Measurements from ENCODE around the gene CACNA1B.

Gene CACNA1B

DNA sequence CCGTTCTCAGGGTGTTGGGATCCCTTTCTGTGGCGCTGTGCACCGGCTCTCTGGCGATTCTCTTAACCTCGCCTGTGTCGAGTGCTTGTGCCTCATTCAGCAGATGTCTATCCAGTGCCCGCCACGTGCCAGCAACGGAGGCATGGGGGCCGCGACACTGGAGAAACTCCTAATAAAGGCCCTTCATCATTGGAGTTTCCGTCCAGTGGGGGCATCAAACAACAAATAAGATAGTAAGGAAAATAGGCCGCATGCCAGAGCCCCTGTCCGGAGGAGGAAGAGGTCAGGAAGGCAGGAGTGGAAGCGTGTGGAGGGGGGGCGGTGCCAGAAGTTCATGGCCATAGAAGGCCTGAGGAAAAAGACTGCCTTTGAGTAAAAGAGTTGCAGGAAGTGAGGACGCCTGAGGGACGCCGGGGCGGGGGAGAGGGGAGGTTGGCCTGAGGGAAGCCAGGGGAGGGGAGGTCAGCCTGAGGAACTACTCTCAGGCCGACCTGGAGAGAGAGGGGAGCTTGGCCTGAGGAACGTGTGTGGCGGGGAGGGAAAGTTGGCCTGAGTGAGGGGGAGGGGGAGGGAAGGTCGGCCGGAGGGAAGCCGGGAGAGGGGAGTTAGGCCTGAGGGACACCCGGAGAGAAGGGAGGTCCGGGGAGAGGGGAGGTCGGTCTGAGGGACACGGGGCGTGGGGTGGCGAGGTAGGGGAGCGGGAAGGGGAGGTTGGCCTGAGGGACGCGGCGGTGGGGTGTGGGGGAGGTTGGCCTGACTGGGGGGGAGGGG, 82.2 kb downstream of the CACNA1B start:
- TF ChIP-seq ZBTB7A (IDR thresholded peaks at IDR 0.05; ENCODE audit: low read depth) (no peak), TAF1 (IDR thresholded peaks at IDR 0.05; ENCODE audit: low read depth) (no peak), CREB1 (IDR thresholded peaks at IDR 0.05; ENCODE audit: low read depth) (no peak)

DNA sequence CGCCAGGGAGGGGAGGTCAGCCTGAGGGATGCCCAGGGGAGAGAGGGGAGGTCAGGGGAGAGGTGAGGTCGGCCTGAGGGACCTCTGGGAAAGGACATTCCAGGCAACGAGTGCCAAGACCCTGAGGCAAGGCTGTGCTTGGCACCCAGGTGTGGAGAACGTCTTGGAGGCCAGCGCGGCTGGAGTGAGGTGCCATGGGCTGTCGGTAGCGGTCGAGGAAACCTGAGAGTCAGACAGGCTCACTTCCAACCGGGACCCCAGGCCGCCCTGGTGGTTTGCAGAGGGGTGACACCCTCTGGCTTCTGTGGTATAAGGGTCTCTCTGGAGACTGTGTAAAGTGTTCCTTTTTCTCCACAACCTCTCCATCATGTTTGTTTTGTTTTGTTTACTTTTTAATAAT, 82.9 kb downstream of the CACNA1B start:
- TF ChIP-seq, protein P1, sequence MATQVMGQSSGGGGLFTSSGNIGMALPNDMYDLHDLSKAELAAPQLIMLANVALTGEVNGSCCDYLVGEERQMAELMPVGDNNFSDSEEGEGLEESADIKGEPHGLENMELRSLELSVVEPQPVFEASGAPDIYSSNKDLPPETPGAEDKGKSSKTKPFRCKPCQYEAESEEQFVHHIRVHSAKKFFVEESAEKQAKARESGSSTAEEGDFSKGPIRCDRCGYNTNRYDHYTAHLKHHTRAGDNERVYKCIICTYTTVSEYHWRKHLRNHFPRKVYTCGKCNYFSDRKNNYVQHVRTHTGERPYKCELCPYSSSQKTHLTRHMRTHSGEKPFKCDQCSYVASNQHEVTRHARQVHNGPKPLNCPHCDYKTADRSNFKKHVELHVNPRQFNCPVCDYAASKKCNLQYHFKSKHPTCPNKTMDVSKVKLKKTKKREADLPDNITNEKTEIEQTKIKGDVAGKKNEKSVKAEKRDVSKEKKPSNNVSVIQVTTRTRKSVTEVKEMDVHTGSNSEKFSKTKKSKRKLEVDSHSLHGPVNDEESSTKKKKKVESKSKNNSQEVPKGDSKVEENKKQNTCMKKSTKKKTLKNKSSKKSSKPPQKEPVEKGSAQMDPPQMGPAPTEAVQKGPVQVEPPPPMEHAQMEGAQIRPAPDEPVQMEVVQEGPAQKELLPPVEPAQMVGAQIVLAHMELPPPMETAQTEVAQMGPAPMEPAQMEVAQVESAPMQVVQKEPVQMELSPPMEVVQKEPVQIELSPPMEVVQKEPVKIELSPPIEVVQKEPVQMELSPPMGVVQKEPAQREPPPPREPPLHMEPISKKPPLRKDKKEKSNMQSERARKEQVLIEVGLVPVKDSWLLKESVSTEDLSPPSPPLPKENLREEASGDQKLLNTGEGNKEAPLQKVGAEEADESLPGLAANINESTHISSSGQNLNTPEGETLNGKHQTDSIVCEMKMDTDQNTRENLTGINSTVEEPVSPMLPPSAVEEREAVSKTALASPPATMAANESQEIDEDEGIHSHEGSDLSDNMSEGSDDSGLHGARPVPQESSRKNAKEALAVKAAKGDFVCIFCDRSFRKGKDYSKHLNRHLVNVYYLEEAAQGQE (IDR thresholded peaks at IDR 0.05; ENCODE audit: low read depth) = no peak
- no peak for TF ChIP-seq CEBPB (IDR thresholded peaks at IDR 0.05)
- no peak for TF ChIP-seq EP300 (IDR thresholded peaks at IDR 0.05; ENCODE audit: borderline replicate concordance)
- TF ChIP-seq TAF1 (IDR thresholded peaks at IDR 0.05; ENCODE audit: low read depth) = no peak
- TF ChIP-seq EGR1 (IDR thresholded peaks at IDR 0.05) = no peak
- TF ChIP-seq NFIC (IDR thresholded peaks at IDR 0.05) = no peak
- TF ChIP-seq TCF12 (IDR thresholded peaks at IDR 0.05; ENCODE audit: low read depth) = no peak
- no peak for TF ChIP-seq RAD21 (IDR thresholded peaks at IDR 0.05; ENCODE audit: low read depth)
- no peak for TF ChIP-seq TEAD4 (IDR thresholded peaks at IDR 0.05)
- TF ChIP-seq ZBTB7A (IDR thresholded peaks at IDR 0.05; ENCODE audit: low read depth) = no peak
- TF ChIP-seq CREB1 (IDR thresholded peaks at IDR 0.05; ENCODE audit: low read depth) = no peak
- TF ChIP-seq, protein P2, sequence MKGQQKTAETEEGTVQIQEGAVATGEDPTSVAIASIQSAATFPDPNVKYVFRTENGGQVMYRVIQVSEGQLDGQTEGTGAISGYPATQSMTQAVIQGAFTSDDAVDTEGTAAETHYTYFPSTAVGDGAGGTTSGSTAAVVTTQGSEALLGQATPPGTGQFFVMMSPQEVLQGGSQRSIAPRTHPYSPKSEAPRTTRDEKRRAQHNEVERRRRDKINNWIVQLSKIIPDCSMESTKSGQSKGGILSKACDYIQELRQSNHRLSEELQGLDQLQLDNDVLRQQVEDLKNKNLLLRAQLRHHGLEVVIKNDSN (IDR thresholded peaks at IDR 0.05) = no peak

DNA sequence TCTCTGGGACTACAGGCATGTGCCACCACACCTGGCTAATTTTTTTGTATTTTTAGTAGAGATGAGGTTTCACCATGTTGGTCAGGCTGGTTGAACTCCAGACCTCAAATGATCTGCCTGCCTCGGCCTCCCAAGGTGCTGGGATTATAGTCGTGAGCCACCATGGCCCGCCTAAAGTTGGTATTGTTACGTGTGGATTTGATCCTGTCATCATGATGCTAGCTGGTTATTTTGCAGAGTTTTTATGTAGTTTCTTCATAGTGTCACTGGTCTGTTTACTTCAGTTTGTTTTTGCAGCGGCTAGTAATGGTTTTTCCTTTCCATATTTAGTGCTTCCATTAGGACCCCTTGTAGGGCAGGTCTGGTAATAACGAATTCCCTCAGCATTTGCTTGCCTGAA, 85.9 kb downstream of the CACNA1B start:
- TF ChIP-seq EGR1 (IDR thresholded peaks at IDR 0.05) = no peak
- no peak for TF ChIP-seq CREB1 (IDR thresholded peaks at IDR 0.05; ENCODE audit: low read depth)
- TF ChIP-seq FOXM1 (IDR thresholded peaks at IDR 0.05; ENCODE audit: borderline replicate concordance, low read depth) = no peak
- no peak for TF ChIP-seq TCF12 (IDR thresholded peaks at IDR 0.05; ENCODE audit: low read depth)
- TF ChIP-seq RAD21 (IDR thresholded peaks at IDR 0.05; ENCODE audit: low read depth) = no peak
- TF ChIP-seq CEBPB (IDR thresholded peaks at IDR 0.05) = no peak
- no peak for TF ChIP-seq TEAD4 (IDR thresholded peaks at IDR 0.05)
- TF ChIP-seq ZBTB7A (IDR thresholded peaks at IDR 0.05; ENCODE audit: low read depth) = no peak
- TF ChIP-seq, protein P2 (IDR thresholded peaks at IDR 0.05) = no peak

DNA sequence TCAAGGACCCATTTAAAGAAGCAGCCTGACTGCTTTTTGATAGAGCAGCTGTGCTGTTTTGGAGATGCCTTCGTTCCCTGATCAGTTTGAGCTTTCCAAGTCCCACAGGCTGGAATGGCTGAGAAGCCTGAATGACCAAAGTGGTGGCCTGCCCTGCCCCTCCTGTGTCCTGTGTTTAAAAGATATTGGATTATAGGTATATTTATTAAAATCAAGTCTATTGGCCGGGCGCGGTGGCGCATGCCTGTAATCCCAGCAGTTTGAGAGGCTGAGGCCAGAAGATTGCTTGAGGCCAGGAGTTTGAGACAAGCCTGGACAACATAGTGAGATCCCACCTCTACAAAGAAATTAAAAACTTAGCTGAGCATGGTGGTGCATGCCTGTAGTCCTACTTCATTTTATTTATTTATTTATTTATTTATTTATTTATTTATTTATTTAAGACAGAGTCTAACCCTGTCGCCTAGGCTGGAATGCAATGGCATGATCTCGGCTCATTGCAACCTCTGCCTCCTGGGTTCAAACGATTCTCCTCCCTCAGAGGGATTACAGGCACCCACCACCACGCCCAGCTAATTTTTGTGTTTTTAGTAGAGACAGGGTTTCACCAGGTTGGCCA, 87.7 kb downstream of the CACNA1B start:
- TF ChIP-seq TAF1 (IDR thresholded peaks at IDR 0.05; ENCODE audit: low read depth) (no peak), TEAD4 (IDR thresholded peaks at IDR 0.05) (no peak), NFIC (IDR thresholded peaks at IDR 0.05) (no peak), FOXM1 (IDR thresholded peaks at IDR 0.05; ENCODE audit: borderline replicate concordance, low read depth) (no peak)

DNA sequence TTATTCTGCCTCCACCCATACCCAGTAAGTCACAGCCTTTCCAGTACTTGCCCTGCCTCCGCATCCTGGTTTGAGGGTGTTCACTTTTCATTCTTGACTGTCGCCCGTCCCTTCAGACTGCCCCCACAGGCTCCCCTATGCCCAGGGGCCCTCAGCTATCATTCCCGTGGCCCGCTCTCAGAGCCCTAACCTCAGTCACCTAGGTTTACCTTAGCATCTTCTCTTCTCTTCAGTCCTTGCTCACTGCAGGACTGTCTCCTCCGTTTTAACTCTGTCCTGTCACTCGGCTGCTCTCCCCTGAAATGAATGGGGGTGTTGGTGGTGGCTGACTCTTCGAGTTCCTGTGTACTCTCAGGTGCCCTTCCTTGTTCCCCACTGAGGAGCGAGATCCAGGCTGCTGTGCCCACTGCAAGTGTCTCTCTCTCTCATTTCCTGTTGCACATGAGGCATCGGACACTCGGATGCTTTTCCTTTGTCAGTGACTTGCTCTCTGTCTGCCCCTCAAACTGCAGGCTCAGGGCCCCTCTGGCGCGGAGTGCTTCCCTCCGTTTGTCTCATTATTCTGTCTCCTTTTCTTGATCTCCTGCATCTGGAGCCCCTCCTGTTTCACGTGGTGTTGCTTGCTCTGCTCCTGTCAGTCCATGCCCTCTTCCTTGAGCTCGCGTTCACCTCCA, 89.8 kb downstream of the CACNA1B start:
- no peak for TF ChIP-seq CEBPB (IDR thresholded peaks at IDR 0.05)
- TF ChIP-seq TCF12 (IDR thresholded peaks at IDR 0.05; ENCODE audit: low read depth) = no peak
- TF ChIP-seq, protein P2 (IDR thresholded peaks at IDR 0.05) = no peak
- TF ChIP-seq EP300 (IDR thresholded peaks at IDR 0.05; ENCODE audit: borderline replicate concordance) = no peak
- no peak for TF ChIP-seq YY1 (IDR thresholded peaks at IDR 0.05; ENCODE audit: low read depth)
- no peak for TF ChIP-seq ZBTB7A (IDR thresholded peaks at IDR 0.05; ENCODE audit: low read depth)
- no peak for TF ChIP-seq CREB1 (IDR thresholded peaks at IDR 0.05; ENCODE audit: low read depth)
- TF ChIP-seq NFIC (IDR thresholded peaks at IDR 0.05) = no peak
- no peak for TF ChIP-seq FOXM1 (IDR thresholded peaks at IDR 0.05; ENCODE audit: borderline replicate concordance, low read depth)
- no peak for TF ChIP-seq TAF1 (IDR thresholded peaks at IDR 0.05; ENCODE audit: low read depth)
- TF ChIP-seq, protein P1 (IDR thresholded peaks at IDR 0.05; ENCODE audit: low read depth) = no peak

DNA sequence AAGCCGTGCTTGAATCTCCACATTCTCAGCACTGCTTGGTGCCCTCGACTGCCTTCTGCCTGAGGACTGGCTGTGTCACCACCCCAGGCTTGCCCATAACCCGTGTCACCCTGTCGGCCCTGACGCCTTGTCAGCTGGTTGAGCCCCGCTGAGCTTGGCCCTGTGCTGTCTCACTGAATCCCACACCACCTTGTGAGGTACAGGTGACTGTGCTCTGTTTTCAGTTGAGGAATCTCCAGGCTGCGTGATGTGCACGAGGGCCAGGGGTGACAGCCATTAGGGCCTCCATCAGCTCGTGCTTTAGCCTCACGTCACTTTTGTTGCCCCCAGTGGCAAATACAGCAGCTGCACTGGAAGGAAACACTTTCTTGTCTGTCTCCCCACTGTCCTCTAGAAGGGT, 90.7 kb downstream of the CACNA1B start:
- TF ChIP-seq, protein P3, sequence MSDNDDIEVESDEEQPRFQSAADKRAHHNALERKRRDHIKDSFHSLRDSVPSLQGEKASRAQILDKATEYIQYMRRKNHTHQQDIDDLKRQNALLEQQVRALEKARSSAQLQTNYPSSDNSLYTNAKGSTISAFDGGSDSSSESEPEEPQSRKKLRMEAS (IDR thresholded peaks at IDR 0.05) = no peak
- TF ChIP-seq EGR1 (IDR thresholded peaks at IDR 0.05) = no peak
- TF ChIP-seq, protein P2 (IDR thresholded peaks at IDR 0.05) = no peak
- no peak for TF ChIP-seq TEAD4 (IDR thresholded peaks at IDR 0.05)
- no peak for TF ChIP-seq CREB1 (IDR thresholded peaks at IDR 0.05; ENCODE audit: low read depth)
- no peak for TF ChIP-seq NFIC (IDR thresholded peaks at IDR 0.05)
- TF ChIP-seq EP300 (IDR thresholded peaks at IDR 0.05; ENCODE audit: borderline replicate concordance) = no peak
- no peak for TF ChIP-seq FOXM1 (IDR thresholded peaks at IDR 0.05; ENCODE audit: borderline replicate concordance, low read depth)
- TF ChIP-seq TCF12 (IDR thresholded peaks at IDR 0.05; ENCODE audit: low read depth) = no peak
- TF ChIP-seq CEBPB (IDR thresholded peaks at IDR 0.05) = no peak
- TF ChIP-seq, protein P1 (IDR thresholded peaks at IDR 0.05; ENCODE audit: low read depth) = no peak
- TF ChIP-seq TAF1 (IDR thresholded peaks at IDR 0.05; ENCODE audit: low read depth) = no peak
- no peak for TF ChIP-seq RAD21 (IDR thresholded peaks at IDR 0.05; ENCODE audit: low read depth)
- no peak for TF ChIP-seq YY1 (IDR thresholded peaks at IDR 0.05; ENCODE audit: low read depth)
- TF ChIP-seq ZBTB7A (IDR thresholded peaks at IDR 0.05; ENCODE audit: low read depth) = no peak

Data from Ishikawa (cell line).